ENCODE measurements around the gene TBC1D5.
"Not testable (repeated sequence)": the region's sequence is repeated elsewhere in the genome, so short reads cannot be mapped to it uniquely, and the experiment has no call there.

The TBC1D5 gene

DNA sequence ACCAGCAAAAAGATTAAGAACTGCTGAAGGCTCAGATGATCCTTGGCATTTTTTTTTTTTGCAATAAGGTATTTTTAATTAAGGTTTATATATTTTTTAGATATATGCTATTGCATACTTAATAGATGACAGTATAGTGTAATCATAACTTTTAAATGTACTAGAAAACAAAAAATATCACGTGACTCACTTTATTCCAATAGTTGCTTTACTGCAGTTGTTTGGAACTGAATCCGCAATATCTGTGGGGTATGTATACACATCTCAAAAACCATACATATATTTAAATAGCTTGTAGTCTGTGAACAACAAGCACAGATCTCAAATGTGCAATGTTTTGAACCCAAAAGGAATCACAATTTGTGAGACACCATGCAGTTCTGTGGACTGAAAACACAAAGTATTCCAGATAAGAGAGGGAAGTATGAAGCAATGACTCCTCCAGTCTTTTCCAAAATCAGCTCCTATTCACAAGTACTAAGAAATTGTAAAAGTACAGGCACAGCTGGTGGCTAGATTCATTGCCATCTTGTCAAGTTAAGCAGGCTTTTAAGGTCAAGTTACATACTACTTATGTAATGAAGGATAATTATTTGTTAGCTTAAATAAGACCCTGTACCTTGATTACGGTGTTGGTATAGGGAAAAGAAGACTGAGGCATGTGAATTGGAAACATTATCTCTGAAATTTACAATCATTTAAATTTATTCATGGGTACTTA, 331.1 kb downstream of the TBC1D5 start:
- DNase-seq (ENCODE audit: low spot score): no peak

DNA sequence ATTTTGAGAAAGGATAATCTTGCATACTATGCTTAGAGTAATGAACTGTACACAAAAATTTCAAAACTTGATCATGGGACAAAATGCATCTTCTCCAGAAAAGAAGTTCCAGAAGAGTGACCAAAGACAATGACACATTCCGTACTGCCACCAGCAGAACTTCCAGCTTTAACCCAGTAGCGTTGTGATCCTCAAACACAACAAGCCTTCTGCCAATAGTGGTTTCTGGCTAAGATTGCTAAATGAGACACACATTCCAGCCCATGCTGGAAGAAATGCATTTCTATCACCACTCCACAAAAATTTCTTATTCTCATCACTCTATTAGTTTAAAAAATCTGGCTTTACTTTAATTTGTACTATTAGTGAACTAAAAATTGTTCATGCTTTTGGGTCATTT, 334.9 kb downstream of the TBC1D5 start:
- peak; percentile 55 for DNase-seq (ENCODE audit: low spot score)

- DNase-seq (ENCODE audit: low spot score): no peak
Observed at GRCh38 chr3:17404548-17404947, 337.9 kb downstream of the TBC1D5 start.

DNA sequence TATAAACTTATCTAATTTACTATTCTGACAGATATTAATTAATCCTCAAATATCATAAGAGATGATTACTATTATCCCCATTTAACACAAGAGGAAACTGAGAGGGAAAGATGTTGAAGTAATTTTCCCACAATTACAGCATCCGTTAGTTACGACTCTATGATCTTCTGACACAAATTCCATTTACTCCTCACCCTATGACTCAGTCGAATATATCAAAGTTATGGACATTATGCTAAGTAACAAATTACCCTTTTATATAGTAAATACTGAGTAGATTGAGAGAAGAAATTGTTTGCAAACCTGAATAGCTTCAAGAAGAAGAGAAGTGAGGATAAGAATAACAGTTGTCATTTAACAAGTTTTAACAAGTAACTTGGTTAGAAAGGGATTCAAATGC, 340.0 kb downstream of the TBC1D5 start:
- DNase-seq (ENCODE audit: low spot score): no peak

GRCh38 chr3:17401912-17402311, 340.5 kb downstream of the TBC1D5 start:
- no peak for DNase-seq (ENCODE audit: low spot score)

GRCh38 chr3:17399586-17399985, 342.8 kb downstream of the TBC1D5 start:
- no peak for DNase-seq (ENCODE audit: low spot score)

DNA sequence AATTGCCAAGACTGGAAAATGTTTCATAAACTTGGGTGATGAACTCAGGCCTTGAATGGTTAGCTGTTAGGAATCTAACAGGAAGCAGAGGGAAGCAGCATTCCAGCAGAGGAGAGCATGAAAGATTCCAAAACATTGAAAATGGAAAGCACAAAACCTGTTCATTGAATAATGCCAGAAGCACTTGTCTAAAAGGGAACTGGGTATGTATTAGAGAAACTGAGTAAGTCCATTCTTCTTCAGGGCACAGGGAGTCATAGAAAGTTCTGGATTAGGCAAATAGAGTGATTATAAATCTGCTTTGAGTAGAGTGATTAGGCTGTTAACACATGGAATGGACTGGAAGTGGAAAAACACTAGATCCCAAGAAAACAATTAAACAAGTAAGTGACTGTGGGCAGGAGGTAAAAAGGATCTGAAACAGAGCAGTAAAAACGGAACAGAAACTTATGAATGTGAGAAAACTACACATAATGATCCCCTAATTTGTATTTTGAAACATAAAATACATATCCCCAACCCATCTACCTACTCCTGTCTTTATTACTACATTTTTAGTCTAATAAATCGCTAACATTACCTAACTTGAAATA, 343.4 kb downstream of the TBC1D5 start:
- DNase-seq (ENCODE audit: low spot score): no peak

DNA sequence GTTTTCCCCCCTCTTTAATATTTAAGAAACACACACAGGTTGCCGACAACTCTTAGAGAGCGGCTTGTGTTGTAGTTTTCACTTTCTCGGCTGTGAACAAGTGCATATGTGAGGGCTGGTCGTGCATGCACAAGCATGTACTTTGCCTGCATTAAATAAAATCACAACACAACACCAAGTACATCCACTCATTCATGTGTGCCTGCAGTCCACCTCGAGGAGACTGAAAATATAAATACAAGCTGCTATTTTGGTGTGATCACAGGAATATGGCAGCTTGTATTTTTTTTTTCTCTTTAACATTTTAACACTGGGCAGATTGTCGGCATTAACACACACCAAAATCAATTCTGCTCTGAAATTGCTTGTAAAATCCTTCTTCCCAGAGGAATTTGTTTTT, 346.4 kb downstream of the TBC1D5 start:
- DNase-seq (ENCODE audit: low spot score): no peak

- DNase-seq (ENCODE audit: low spot score): no peak
Observed at GRCh38 chr3:17394541-17395155, 347.8 kb downstream of the TBC1D5 start.

- DNase-seq (ENCODE audit: low spot score): not testable (repeated sequence)
Observed at GRCh38 chr3:17392516-17392915, 349.9 kb downstream of the TBC1D5 start.

DNA sequence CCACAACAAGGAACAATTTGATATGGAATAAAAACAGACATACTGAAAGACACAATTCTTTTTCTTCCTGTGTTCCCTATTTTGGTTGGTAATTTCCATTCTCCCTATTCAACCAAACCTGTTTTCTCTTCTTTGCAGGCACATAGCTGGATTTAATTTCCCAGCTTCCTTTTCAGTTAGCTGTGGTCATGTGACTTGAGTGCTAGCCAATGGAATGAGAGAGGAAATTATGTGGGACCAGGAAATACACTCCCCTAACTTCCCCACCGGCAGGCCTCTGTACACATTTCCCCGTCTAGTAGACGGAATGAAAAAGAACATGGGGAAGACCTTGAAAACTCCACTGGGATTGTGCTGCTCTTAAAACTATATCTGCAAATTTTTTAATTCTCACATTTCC, 351.6 kb downstream of the TBC1D5 start:
- DNase-seq (ENCODE audit: low spot score): no peak

DNA sequence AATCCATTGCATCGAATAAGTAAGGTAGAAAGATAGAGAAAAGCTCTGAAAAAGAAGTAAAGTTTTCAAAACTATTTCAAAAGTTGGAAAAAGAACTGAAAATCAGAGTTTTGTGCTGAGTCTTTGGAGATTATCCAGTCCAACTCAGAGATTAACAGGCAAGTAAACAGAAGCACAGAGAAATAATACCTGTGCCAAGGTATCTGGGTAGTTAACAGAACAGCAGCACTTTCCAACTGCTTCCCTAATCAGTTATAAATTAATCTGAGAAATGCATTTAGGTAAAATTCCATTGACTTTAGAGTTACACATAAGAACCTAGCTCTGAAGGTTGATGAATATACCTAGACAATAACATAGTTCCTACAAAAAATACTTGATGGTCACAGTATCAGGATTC, 355.3 kb downstream of the TBC1D5 start:
- DNase-seq (ENCODE audit: low spot score): no peak

DNA sequence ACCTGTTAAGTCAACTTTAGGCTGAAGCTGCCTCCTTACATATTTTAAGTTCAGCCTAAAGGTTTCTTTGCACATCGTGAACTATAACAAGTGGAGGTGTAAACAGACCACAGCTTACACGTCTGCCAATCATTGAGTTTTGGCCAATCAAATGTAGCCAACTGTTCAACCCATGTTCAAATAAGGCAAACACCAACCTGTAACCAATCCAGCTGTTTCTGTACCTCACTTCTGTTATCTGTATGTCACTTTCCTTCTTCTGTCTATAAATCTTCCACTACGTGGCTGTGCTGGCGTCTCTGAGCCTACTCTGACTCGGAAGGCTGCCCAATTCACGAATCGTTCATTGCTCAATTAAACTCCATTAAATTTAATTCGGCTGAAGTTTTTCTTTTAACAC, 356.0 kb downstream of the TBC1D5 start:
- no peak for DNase-seq (ENCODE audit: low spot score)

DNA sequence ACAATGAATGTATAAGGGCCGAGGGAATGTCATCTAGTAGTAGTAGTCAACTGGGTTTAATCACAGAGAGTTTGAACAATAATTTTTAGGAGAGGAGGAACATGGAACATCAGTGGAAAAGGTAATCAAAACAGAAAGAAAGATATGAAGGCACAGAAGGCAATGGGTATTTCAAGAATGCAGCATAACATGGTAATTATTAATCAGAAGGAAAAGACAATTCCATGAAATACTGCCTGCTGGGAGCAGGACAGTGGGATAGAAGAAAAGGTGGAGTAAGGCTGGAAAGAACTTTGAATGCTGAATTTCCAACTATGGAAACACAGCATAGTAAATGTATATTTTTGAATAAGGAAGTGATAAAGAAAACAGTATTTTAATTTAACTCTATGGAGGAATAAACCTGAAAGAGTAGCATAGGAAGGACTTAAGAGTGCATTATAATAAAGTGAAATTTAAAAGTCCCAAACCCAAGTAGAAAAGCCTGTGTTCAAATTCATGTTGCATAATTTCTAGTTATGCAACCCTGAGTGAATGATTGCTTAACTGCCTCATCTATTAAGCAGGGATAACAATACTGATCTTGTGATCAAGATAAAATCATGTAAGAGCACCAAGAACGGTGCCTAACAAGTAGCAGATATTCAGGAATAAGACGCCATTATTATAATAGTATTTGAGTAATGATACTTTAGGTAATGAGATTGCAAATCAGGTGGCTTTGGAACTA, 357.7 kb downstream of the TBC1D5 start:
- peak; percentile 15 for DNase-seq (ENCODE audit: low spot score)

- DNase-seq (ENCODE audit: low spot score): no peak
Observed at GRCh38 chr3:17373304-17373703, 369.1 kb downstream of the TBC1D5 start.

GRCh38 chr3:17372362-17373210, 369.8 kb downstream of the TBC1D5 start:
- peak; percentile 33 for DNase-seq (ENCODE audit: low spot score)

- no peak for DNase-seq (ENCODE audit: low spot score)
Observed at GRCh38 chr3:17369973-17370372, 372.5 kb downstream of the TBC1D5 start.

DNA sequence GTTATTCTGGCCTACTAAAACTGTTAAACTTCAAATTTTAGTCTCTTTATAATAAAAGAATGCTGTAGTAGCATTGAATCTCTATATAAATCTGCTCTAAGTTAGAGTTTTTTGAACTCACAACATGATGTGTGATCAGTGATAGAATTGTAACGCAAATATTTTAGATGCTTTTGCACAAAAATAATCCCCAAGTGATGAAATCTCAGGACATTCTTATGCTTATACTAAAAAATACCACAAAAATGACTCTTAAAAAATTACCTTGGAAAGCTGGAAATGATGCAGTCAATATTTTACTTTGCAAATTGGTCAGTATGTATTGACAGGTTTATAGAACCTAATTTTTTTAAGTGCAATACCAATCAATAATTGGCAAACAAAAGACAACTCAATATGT, 375.3 kb downstream of the TBC1D5 start:
- no peak for DNase-seq (ENCODE audit: low spot score)

GRCh38 chr3:17360991-17361390, 381.4 kb downstream of the TBC1D5 start:
- DNase-seq (ENCODE audit: low spot score): no peak

DNA sequence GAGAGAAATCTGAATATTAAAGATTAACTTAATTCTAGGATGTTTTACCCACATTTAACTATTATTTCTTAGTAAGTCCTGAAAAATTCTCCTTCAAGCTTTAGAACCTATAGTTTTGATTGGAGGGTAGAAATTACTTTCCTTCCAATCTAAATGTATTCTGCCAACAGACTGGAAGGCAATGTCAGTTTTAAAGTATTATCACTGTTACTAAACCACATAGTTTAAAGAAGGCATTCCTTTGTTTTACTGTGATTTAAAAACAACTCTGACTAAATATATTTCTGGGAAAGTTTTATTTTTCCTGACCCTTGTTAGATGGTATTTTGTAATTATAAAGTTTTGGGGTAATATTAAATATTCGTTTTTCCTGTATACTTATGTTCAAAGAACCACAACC, 382.5 kb downstream of the TBC1D5 start:
- DNase-seq (ENCODE audit: low spot score): no peak

DNA sequence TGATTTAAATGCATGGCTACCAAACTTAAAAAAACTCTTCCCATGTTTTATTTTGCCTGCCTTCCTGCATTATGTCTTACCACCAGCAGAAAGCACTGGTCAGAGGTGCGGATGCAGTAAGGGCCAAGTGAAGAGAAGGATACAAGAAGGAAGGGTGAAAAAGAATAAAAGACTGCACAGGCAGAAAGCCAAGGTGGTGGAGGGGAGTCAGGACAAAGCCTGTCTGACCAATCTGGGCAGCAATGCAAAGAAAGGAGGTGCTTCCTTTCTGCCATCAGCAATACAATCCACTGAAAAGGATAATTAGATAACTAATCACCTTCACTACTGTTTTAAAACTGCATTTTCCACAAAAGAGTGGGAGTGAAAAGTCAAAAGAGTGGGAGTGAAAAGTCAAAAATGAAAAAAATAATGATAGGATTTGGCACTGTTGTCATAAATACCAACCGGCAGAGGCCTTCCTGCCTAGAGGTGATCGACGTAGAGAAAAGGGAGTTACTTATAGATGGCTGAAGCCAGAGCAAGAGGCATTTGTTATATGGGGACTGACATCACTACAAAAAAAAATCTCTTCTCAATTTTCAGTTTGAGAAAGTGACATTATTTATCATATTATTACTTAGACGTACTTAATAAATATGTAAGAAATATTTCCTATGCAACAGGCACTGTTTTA, 385.3 kb downstream of the TBC1D5 start:
- DNase-seq (ENCODE audit: low spot score): no peak

Measured in AG20443 (cell line).